Measurements from ENCODE around the gene PTPRS. TPM values are rescaled to one million over a fixed set of nuclear protein-coding genes. Genes with fewer than 3 reads are reported as not detected.

The PTPRS gene
- total RNA-seq, 1 donor from 2014 or later = 234 TPM

DNA sequence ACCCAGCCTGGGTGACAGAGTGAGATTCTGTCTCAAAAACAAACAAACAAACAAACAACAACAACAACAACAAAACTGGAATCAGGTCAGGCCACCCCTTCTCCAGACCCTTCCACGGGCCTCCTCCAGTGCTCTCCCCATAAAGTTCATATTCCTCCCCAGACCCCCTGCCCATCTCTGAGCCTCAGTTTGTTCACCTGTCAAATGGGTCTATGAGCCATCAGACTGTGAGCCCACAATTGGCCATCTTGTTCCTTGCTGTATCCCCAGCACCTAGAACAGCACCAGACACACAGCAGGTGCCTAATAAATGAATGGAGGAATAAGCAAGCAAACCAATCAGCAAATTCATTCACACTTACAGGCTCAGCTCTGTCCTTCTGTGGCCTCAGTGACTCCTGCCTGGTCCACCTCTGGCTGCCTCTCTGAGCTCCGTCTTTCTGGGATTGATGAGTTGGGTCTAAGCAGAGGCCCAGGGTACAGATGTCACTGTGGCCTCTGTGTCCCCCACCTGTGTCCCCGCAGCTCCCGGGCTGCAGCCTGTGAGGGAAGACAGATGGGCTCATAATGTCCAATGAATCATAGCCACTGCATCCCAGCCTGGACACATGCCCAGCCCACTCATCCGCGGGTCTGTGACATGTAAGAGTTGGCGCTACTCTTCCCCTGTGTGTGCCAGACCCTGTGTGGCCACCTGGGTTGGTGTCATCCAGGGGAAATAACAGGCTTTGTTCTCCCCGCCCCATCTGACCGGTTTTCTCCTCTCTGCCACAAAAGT, 19.6 kb upstream of the PTPRS start:
- Mint-ChIP-seq H3K4me3 (ENCODE audit: low read depth) (no peak overlapping the region), H3K9me3 (ENCODE audit: low read depth) (no peaks in the 10 kb centered on the region), H3K4me1 (ENCODE audit: low read depth) (no peaks in the 10 kb centered on the region), H3K36me3 (ENCODE audit: insufficient read depth) (no peaks in the 10 kb centered on the region), H3K27me3 (peaks cover 37% of the 10 kb centered on the region), H3K27ac (no peak overlapping the region)
- DNase-seq (ENCODE audit: low spot score, unreplicated experiment) = no peak
- TF ChIP-seq CTCF (IDR thresholded peaks at IDR 0.05; ENCODE audit: unreplicated experiment) = no peak

- Mint-ChIP-seq H3K27me3 (peaks cover 37% of the 10 kb centered on the region), H3K4me3 (ENCODE audit: low read depth) (no peak overlapping the region), H3K9me3 (ENCODE audit: low read depth) (no peaks in the 10 kb centered on the region), H3K4me1 (ENCODE audit: low read depth) (no peaks in the 10 kb centered on the region), H3K27ac (no peak overlapping the region), H3K36me3 (ENCODE audit: insufficient read depth) (no peaks in the 10 kb centered on the region)
- no peak for DNase-seq (ENCODE audit: low spot score, unreplicated experiment)
- no peak for TF ChIP-seq CTCF (IDR thresholded peaks at IDR 0.05; ENCODE audit: unreplicated experiment)
Measured at GRCh38 chr19:5358173-5358800, 17.7 kb upstream of the PTPRS start.

DNA sequence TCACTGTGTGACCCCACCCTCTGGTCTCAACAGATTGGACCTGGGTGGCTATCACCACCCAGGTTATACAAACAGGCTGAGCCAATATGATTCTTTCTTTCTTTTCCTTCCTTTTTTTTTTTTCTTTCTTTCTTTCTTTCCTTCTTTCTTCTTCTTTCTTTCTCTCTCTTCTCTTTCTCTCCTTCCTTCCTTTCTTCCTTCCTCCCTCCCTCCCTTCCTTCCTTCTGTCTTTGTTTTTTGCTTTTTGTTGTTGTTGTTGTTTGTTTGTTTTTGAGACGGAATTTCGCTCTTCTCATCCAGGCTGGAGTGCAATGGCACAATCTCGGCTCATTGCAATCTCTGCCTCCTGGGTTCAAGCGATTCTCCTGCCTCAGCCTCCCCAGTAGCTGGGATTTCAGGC, 17.0 kb upstream of the PTPRS start:
- no peak for DNase-seq (ENCODE audit: low spot score, unreplicated experiment)
- no peak for TF ChIP-seq CTCF (IDR thresholded peaks at IDR 0.05; ENCODE audit: unreplicated experiment)
- Mint-ChIP-seq H3K4me1 (ENCODE audit: low read depth) (no peaks in the 10 kb centered on the region), H3K36me3 (ENCODE audit: insufficient read depth) (no peaks in the 10 kb centered on the region), H3K4me3 (ENCODE audit: low read depth) (no peak overlapping the region), H3K27ac (no peak overlapping the region), H3K9me3 (ENCODE audit: low read depth) (no peaks in the 10 kb centered on the region), H3K27me3 (peaks cover 37% of the 10 kb centered on the region)

DNA sequence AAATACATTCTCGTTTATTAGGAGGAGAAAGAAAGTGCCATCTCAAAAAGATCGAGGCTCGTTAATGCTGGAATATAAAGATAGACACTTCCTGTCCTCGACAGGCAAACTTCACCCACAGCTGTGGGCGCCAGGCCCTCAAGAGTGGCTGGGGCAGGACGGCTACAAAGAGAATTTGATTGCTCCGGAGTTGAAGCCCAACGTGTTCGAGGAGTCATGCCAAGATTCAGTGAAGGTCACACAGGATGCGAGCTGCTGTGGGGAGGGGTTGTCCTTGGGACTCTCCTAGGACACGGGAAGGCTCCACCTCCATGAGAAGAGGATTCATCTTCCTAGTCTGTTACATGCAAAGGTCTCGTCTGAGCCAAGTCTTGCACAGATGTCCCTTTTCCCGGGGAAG, 16.3 kb upstream of the PTPRS start:
- no peak for DNase-seq (ENCODE audit: low spot score, unreplicated experiment)
- peaks cover 2% of the 10 kb centered on the region for H3K4me1 Mint-ChIP-seq (ENCODE audit: low read depth)
- H3K9me3 Mint-ChIP-seq (ENCODE audit: low read depth) = no peaks in the 10 kb centered on the region
- H3K36me3 Mint-ChIP-seq (ENCODE audit: insufficient read depth) = no peaks in the 10 kb centered on the region
- peaks cover 34% of the 10 kb centered on the region for H3K27me3 Mint-ChIP-seq
- no peak overlapping the region for H3K27ac Mint-ChIP-seq
- TF ChIP-seq CTCF (IDR thresholded peaks at IDR 0.05; ENCODE audit: unreplicated experiment) = no peak
- H3K4me3 Mint-ChIP-seq (ENCODE audit: low read depth) = no peak overlapping the region

DNA sequence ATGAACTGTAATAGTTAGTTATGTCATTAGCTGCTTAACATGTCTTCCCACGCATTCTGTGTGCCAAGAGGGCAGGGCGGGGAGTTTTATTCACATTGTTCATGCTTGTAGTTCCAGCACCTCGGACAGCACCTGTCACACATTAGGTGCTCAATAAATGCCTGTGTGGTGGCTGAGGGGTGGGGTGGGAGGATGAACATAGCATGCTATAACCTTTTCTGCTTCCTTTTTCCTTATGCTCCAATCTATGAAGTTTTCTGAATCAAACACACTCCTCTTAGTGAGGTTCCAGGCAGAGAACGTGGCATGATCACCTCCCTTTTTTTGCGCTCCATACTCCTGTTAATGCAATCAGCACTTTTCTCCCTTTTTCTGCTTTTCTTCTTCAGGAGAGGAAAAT, 15.8 kb upstream of the PTPRS start:
- no peak overlapping the region for H3K4me3 Mint-ChIP-seq (ENCODE audit: low read depth)

More for the DNA sequence above, 15.8 kb upstream of the PTPRS start:
- DNase-seq (ENCODE audit: low spot score, unreplicated experiment) = no peak
- TF ChIP-seq CTCF (IDR thresholded peaks at IDR 0.05; ENCODE audit: unreplicated experiment) = no peak
- no peaks in the 10 kb centered on the region for H3K9me3 Mint-ChIP-seq (ENCODE audit: low read depth)
- no peak overlapping the region for H3K27ac Mint-ChIP-seq
- peaks cover 2% of the 10 kb centered on the region for H3K4me1 Mint-ChIP-seq (ENCODE audit: low read depth)
- H3K27me3 Mint-ChIP-seq = peaks cover 34% of the 10 kb centered on the region
- no peaks in the 10 kb centered on the region for H3K36me3 Mint-ChIP-seq (ENCODE audit: insufficient read depth)
